DMS153 (cell line): ENCODE results near the gene CXADR.

Experiments
- DNase-seq: peaks from one replicate; lab custom pipeline; 2025; lab: John Stamatoyannopoulos, UW

CXADR gene

GRCh38 chr21:17607684-17608083 is 94.8 kb downstream of the CXADR start:
- peak; percentile 15 for DNase-seq

- no peak for DNase-seq
Measured at GRCh38 chr21:17609681-17610080, 96.8 kb downstream of the CXADR start.

GRCh38 chr21:17610911-17611310 is 98.1 kb downstream of the CXADR start:
- DNase-seq: no peak

- peak; percentile 34 for DNase-seq
Measured at GRCh38 chr21:17611414-17612022, 98.7 kb downstream of the CXADR start.

DNA sequence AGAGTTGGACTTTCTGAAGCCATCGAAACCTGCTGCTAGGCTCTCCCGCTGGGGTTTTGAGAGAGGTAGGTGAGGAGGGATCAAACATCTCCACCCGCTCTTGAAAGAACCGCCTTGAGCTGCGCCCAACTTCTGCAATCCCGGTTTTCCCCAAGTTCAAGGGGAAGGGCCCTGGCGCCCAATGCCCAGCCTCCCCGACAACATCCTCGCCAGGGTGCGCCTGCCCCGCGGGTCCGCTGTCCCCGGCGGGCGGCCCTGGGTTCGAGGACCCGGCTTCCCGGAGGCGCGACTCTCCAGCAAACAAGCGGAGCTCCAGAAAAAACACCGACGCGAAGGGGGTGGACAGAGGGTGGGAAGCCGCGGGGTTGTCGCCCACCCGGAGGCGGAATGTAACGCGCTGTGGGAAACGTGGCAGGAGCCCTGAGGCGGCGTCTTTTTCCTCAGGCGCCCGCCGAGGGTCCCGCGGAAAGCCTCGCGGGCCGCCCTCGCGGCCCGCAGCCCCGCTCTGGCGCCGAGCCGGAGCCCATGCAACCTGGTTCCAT is 99.3 kb downstream of the CXADR start:
- no peak for DNase-seq

DNA sequence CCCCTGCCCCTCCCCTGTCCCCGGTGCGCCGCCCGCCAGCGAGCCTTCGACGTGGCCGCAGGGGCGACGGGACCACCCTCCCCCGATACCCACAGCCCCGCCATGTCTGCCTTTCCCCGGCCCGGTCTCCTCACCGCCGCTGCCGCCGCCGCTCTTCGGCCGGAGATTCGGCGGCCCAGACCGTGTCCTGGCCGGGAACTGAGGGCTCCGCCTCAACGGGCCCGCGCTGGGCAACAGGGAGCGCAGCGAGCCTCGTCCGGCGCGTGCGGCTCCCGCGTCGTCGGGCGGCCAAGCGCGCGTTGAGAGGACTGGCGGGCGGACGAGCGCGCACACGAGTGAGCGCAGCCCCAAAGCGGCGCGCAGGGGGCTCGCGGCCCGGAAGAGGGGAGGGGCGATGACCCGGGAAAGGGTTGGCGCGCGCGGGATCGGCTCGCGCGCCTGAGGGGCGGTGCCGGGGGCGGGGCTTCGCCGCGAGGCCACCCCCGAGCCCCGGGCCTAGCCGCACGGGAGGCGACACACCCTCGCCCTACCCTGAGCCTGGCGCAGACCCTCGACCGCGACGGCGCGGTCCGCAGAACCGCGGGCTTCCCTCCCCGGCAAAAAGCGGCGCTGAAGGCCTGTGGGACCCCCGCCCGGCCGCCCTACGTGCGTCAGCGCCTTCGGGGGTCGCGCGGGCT is 99.9 kb downstream of the CXADR start, which contains the start of gene BTG3:
Gene BTG3 (minus strand): TSS at position 337 of the 677 bp plus-strand sequence. CDS start 3,757 bp downstream, outside the sequence.
- peak; percentile 57 for DNase-seq

- DNase-seq: peak; percentile 15
Measured at GRCh38 chr21:17613242-17613676, 100.4 kb downstream of the CXADR start.

DNA sequence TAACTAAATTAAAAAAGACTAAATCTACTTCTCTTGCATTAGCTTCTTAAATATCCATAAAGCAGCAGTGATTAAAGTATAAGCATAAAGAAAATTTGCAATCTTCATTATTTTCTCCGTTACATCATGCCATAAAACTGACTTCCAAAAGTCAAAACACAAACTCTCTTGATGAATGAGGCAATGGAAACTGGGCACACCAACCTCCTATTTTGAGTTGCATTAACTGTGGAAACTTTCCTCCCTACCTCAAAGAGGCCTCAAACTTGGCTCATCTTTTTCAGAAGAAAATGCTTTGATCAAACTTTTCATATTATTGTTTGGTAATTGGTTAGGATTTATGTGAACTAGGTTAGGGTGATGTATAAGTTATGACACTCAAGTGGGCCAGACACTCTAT is 104.0 kb downstream of the CXADR start:
- no peak for DNase-seq

- no peak for DNase-seq
Measured at GRCh38 chr21:17622018-17622417, 109.2 kb downstream of the CXADR start.

GRCh38 chr21:17631195-17631594 is 118.4 kb downstream of the CXADR start:
- DNase-seq: no peak

- no peak for DNase-seq
Measured at GRCh38 chr21:17636711-17637110, 123.9 kb downstream of the CXADR start.

DNA sequence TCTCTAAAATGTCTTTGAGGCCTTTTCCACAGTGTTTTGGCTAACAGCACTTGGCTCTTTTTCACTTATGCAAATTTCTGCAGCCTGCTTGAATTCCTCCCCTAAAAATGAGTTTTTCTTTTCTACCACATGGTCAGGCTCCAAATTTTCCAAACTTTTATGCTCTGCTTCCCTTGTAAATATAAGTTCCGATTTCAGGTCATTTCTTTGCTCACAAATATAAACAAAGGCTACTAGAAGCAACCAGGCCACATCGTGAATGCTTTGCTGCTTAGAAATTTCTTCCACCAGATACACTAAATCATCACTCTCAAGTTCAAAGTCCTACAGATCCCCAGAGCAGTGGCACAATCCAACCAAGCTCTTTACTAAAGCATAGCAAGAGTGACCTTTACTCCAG is 128.0 kb downstream of the CXADR start:
- no peak for DNase-seq
